ENCODE results near the gene STUB1. TPM values are rescaled to one million over a fixed set of nuclear protein-coding genes. Genes with fewer than 3 reads are reported as not detected.

The STUB1 gene
- total and polyA plus RNA-seq, 3 donors from 2014 or later, result 93.3 to 160 (median 126) TPM

DNA sequence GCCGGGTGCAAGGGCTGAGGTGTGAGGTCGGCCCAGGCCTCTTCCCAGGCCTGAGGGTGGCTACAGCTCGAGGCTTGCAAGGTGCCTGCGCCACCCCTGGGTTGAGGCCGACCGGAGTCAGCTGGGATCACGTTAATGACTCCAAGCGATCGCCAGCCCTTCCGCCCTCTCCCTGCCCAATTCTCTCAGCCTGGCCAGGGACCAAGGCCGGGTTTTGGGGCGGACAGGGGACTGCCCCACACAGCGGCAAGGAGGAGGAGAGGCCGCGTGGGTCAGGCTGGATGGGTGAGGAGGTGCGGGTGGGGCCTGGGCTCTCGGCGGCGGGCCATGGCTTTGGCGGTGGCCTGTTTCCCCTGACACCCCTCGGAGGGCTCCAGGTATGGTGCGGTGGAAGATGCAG lies 13.2 kb downstream of the STUB1 start:
- no peak for DNase-seq
- H3K27me3 ChIP-seq, result no peaks in the 10 kb centered on the region

DNA sequence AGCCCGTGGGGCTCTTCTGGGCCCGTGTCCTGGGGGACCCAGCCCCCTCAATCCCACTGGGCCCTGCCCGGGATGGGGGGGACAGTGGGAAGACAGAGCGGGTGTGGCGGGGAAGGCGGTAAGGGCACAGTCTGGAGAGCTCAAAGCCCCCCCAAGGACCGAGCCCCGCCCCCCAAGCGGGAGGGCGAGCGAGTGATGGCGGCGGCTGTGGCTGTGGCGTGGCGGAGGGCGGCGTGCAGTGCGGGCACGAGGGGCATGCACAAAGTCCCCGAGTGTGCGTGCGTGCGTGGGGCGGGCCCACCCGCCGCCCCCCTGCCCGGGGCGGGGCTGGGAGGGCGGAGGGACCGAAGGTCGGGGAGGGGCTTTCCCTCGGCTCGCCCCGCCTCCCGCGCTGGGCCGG lies 13.6 kb downstream of the STUB1 start:
- intact Hi-C loops (cut with DNase I; ENCODE audit: low total_unique reads), result no loop called here
- TF ChIP-seq, protein P1, sequence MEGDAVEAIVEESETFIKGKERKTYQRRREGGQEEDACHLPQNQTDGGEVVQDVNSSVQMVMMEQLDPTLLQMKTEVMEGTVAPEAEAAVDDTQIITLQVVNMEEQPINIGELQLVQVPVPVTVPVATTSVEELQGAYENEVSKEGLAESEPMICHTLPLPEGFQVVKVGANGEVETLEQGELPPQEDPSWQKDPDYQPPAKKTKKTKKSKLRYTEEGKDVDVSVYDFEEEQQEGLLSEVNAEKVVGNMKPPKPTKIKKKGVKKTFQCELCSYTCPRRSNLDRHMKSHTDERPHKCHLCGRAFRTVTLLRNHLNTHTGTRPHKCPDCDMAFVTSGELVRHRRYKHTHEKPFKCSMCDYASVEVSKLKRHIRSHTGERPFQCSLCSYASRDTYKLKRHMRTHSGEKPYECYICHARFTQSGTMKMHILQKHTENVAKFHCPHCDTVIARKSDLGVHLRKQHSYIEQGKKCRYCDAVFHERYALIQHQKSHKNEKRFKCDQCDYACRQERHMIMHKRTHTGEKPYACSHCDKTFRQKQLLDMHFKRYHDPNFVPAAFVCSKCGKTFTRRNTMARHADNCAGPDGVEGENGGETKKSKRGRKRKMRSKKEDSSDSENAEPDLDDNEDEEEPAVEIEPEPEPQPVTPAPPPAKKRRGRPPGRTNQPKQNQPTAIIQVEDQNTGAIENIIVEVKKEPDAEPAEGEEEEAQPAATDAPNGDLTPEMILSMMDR (IDR thresholded peaks at IDR 0.05), result no peak
- TF ChIP-seq POLR2A (IDR thresholded peaks at IDR 0.05), result no peak
- no peak for DNase-seq
- no peaks in the 10 kb centered on the region for H3K36me3 ChIP-seq (ENCODE audit: low read depth, missing control alignments)
- no peak overlapping the region for H3K27ac ChIP-seq
- peaks cover 19% of the 10 kb centered on the region for H3K4me1 ChIP-seq
- no peaks in the 10 kb centered on the region for H3K27me3 ChIP-seq
- H3K4me3 ChIP-seq, result no peak overlapping the region
- no peaks in the 10 kb centered on the region for H3K9me3 ChIP-seq
- 2 to 6% methylated on average over 19 to 23 of the region's 37 CpGs for WGBS, 2 donors

More for the DNA sequence above, 13.2 kb downstream of the STUB1 start:
- peaks cover 19% of the 10 kb centered on the region for H3K4me1 ChIP-seq
- H3K27ac ChIP-seq, result no peak overlapping the region
- 19 to 25% methylated on average over 10 to 22 of the region's 22 CpGs for WGBS, 2 donors
- no peaks in the 10 kb centered on the region for H3K36me3 ChIP-seq (ENCODE audit: low read depth, missing control alignments)
- no peak overlapping the region for H3K4me3 ChIP-seq
- H3K9me3 ChIP-seq, result no peaks in the 10 kb centered on the region
- TF ChIP-seq POLR2A (IDR thresholded peaks at IDR 0.05), result no peak
- TF ChIP-seq, protein P1 (IDR thresholded peaks at IDR 0.05), result no peak
- intact Hi-C loops (cut with DNase I; ENCODE audit: low total_unique reads), result no loop called here

GRCh38 chr16:694187-694862 lies 14.1 kb downstream of the STUB1 start:
- no peak for DNase-seq
- Histone ChIP-seq H3K9me3 (no peaks in the 10 kb centered on the region), H3K27me3 (no peaks in the 10 kb centered on the region), H3K36me3 (ENCODE audit: low read depth, missing control alignments) (no peaks in the 10 kb centered on the region), H3K4me3 (peak overlapping the region in 1 of 2 donors; percentile 49), H3K4me1 (peaks cover 14% of the 10 kb centered on the region), H3K27ac (no peak overlapping the region)
- TF ChIP-seq, protein P1 (IDR thresholded peaks at IDR 0.05), result no peak
- no peak for TF ChIP-seq POLR2A (IDR thresholded peaks at IDR 0.05)
- intact Hi-C loops (cut with DNase I; ENCODE audit: low total_unique reads), result no loop called here
- WGBS, 2 donors, result 0 to 4% methylated on average over 13 to 31 of the region's 64 CpGs

GRCh38 chr16:694863-695354 lies 14.7 kb downstream of the STUB1 start:
- Histone ChIP-seq H3K36me3 (ENCODE audit: low read depth, missing control alignments) (no peaks in the 10 kb centered on the region), H3K27me3 (no peaks in the 10 kb centered on the region), H3K9me3 (no peaks in the 10 kb centered on the region), H3K4me3 (peak overlapping the region in 1 of 2 donors; percentile 49), H3K27ac (no peak overlapping the region), H3K4me1 (peaks cover 9% of the 10 kb centered on the region)
- intact Hi-C loops (cut with DNase I; ENCODE audit: low total_unique reads), result no loop called here
- TF ChIP-seq, protein P1 (IDR thresholded peaks at IDR 0.05), result no peak
- no peak for TF ChIP-seq POLR2A (IDR thresholded peaks at IDR 0.05)
- 2% methylated on average over 37 of the region's 37 CpGs; no CpG with 5 or more reads in 1 of the 2 donors for WGBS, 2 donors
- DNase-seq, result no peak
